GM23248 (cell line): ENCODE data around the gene NDUFV2.

Source experiments
- EZH2 ChIP-seq: fragments of 200-600 bp; sonication (generic); IDR thresholded peaks from 2 replicates; pipeline ENCODE4 v1.6.1; 2018; ENCODE audit warnings: antibody characterized with exemption, mild to moderate bottlenecking; ENCODE audit not compliant: insufficient read depth, poor library complexity, severe bottlenecking
- EZH2phosphoT487 ChIP-seq: fragments of 200-600 bp; sonication (generic); IDR thresholded peaks from 2 replicates; pipeline ENCODE4 v1.6.1; 2018; ENCODE audit warnings: antibody characterized with exemption, moderate library complexity, mild to moderate bottlenecking, low read depth; ENCODE audit not compliant: insufficient read depth

DNA sequence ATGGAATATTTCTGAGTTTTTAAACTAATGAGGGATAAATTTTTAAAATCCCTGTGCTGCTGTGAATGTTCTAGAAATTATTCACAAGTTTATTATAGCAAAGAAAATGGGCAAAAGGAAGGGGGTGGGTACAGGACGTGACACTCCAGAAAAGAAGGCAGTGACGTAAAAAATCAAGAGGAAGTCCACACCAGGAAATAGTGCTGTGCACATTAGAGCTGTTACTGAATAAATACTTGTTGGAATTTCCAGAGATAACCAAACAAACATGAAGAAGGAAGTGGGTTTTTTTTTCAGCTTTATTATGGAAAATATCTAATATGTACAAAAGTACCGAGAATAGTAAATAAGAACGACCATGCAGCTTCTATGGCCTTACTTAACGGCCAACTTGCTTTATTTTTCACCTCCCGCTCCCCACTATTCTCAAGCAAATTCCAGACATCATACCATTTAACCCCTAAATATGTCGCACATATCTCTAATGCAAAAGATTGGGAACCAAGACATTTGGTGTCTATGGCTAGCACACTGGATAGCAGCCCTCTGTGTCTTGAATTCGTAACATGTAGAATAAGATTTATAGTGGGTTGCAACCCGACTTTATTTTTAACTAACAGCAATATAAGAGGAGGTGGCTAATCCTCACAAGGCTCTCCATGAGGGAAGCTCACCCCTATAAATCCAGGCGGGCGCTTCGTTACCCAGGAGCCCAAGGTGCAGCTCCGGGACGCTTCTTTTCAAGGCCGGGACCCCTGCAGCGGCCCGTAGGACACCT, 580 bp upstream of the NDUFV2 start:
- no peak for TF ChIP-seq EZH2phosphoT487
- no peak for TF ChIP-seq EZH2
